Activated CD8-positive, alpha-beta T cell treated with anti-CD3 and anti-CD28 coated beads for 36 hours (primary cell): ENCODE data around the gene ADCK2. TPM values are rescaled to one million over a fixed set of nuclear protein-coding genes. Genes with fewer than 3 reads are reported as not detected.
A peak's percentile ranks its signal among the peaks of the same experiment; 100 is the strongest.

Source experiments
- ATAC-seq: fragments of 200-7000 bp; cut with Tn5 transposase; one replicate; pipeline ENCODE4 v1.10.0; 2021; ENCODE audit warnings: mild to moderate bottlenecking, moderate library complexity
- CTCF ChIA-PET: fragments of 350-600 bp; sonication (Branson Sonifier 250); formaldehyde crosslinking; loops from one replicate; lab custom pipeline; 2021; ENCODE audit warnings: antibody characterized with exemption; lab: Charles Lee
- POLR2A ChIA-PET: fragments of 350-600 bp; sonication (Branson Sonifier 250); formaldehyde crosslinking; loops from one replicate; lab custom pipeline; 2021; ENCODE audit warnings: antibody characterized with exemption; lab: Charles Lee
- DNase-seq: peaks from one replicate; pipeline ENCODE4 v3.0.0-alpha.2; 2020
- H3K27ac Mint-ChIP-seq: one replicate; pipeline ENCODE4 v1.8.0; 2021; ENCODE audit warnings: mild to moderate bottlenecking, mixed read lengths
- H3K27me3 Mint-ChIP-seq: one replicate; pipeline ENCODE4 v1.8.0; 2021; ENCODE audit warnings: mixed read lengths
- H3K36me3 Mint-ChIP-seq: one replicate; pipeline ENCODE4 v1.8.0; 2021; ENCODE audit warnings: low read depth, mixed read lengths
- H3K4me1 Mint-ChIP-seq: one replicate; pipeline ENCODE4 v1.8.0; 2021; ENCODE audit warnings: low read depth, mixed read lengths
- H3K4me3 Mint-ChIP-seq: one replicate; pipeline ENCODE4 v1.8.0; 2021; ENCODE audit warnings: mild to moderate bottlenecking, moderate library complexity, mixed read lengths
- H3K9me3 Mint-ChIP-seq: one replicate; pipeline ENCODE4 v1.8.0; 2021; ENCODE audit warnings: mixed read lengths
- CTCF ChIP-seq: fragments of 200-600 bp; IDR thresholded peaks from one replicate; pipeline ENCODE4 v1.8.0; 2022; ENCODE audit warnings: antibody characterized with exemption, mild to moderate bottlenecking
- intact Hi-C: fragments of 100-400 bp; cut with micrococcal nuclease; formaldehyde crosslinking; loops from one replicate; pipeline ENCODE4 v1.10.0; 2022
- total RNA-seq, 2 experiments: library from RNA; stranded (reverse); gene quantifications; one replicate each; pipeline ENCODE4 v1.2.3, GENCODE V29; 2021

ADCK2 gene
- total RNA-seq, 2 experiments from 2014 or later: 20.0 to 21.5 TPM

- intact Hi-C loops: loop anchor here (1.0 to 5.0 kb wide), 2 partner anchors 136 to 177 kb away; partner anchors contain the start of gene MKRN1
- DNase-seq (no peak), ATAC-seq (no peak)
- Mint-ChIP-seq H3K4me3 (no peak overlapping the region), H3K27ac (no peak overlapping the region), H3K27me3 (peaks cover 8% of the 10 kb centered on the region), H3K9me3 (no peaks in the 10 kb centered on the region), H3K4me1 (peaks cover 17% of the 10 kb centered on the region), H3K36me3 (no peaks in the 10 kb centered on the region)
- TF ChIP-seq CTCF: no peak
- ChIA-PET CTCF (no interaction called here), POLR2A (no interaction called here)
These were observed 18.1 kb upstream of the ADCK2 start for GRCh38 chr7:140654661-140655060.

GRCh38 chr7:140655511-140656408 is 17.0 kb upstream of the ADCK2 start:
- H3K27ac Mint-ChIP-seq: peak overlapping the region; percentile 73
- ChIA-PET CTCF (interaction anchor here (1.0 to 1.7 kb wide), 3 partner anchors 13 to 138 kb away, joined by 3 to 12 read pairs (median 7); partner anchors contain the start of gene ADCK2), POLR2A (interaction anchor here (0.9 kb wide), 1 partner anchor 31 kb away, joined by 3 read pairs; no protein-coding TSS in a partner anchor)
- intact Hi-C loops: no loop called here
- DNase-seq (no peak), ATAC-seq (no peak)
- H3K36me3 Mint-ChIP-seq: no peaks in the 10 kb centered on the region
- peaks cover 8% of the 10 kb centered on the region for H3K27me3 Mint-ChIP-seq
- H3K4me3 Mint-ChIP-seq: peak overlapping the region; percentile 68
- H3K4me1 Mint-ChIP-seq: peaks cover 17% of the 10 kb centered on the region
- TF ChIP-seq CTCF: no peak
- no peaks in the 10 kb centered on the region for H3K9me3 Mint-ChIP-seq

- Mint-ChIP-seq H3K27ac (peak overlapping the region; percentile 73), H3K36me3 (no peaks in the 10 kb centered on the region), H3K27me3 (peaks cover 5% of the 10 kb centered on the region), H3K9me3 (no peaks in the 10 kb centered on the region), H3K4me1 (peaks cover 17% of the 10 kb centered on the region), H3K4me3 (peak overlapping the region; percentile 68)
- ATAC-seq: peak; percentile 92
- POLR2A ChIA-PET: interaction anchor here (0.9 kb wide), 1 partner anchor 30 kb away, joined by 3 read pairs; no protein-coding TSS in a partner anchor
- peak; percentile 66 for DNase-seq
- CTCF ChIA-PET: interaction anchor here (1.0 to 1.7 kb wide), 3 partner anchors 12 to 139 kb away, joined by 3 to 12 read pairs (median 7); partner anchors contain the start of gene ADCK2
- TF ChIP-seq CTCF: no peak
- intact Hi-C loops: no loop called here
These were observed 15.9 kb upstream of the ADCK2 start for GRCh38 chr7:140656548-140657515.

GRCh38 chr7:140657891-140658290 is 14.9 kb upstream of the ADCK2 start:
- H3K27me3 Mint-ChIP-seq: peaks cover 5% of the 10 kb centered on the region
- no peak for TF ChIP-seq CTCF
- ATAC-seq: no peak
- no peak overlapping the region for H3K27ac Mint-ChIP-seq
- intact Hi-C loops: no loop called here
- no peak for DNase-seq
- H3K9me3 Mint-ChIP-seq: no peaks in the 10 kb centered on the region
- H3K36me3 Mint-ChIP-seq: no peaks in the 10 kb centered on the region
- H3K4me1 Mint-ChIP-seq: peaks cover 17% of the 10 kb centered on the region
- H3K4me3 Mint-ChIP-seq: no peak overlapping the region
- CTCF ChIA-PET: interaction anchor here (1.7 kb wide), 1 partner anchor 16 kb away, joined by 7 read pairs; the partner anchor contains the start of gene ADCK2
- POLR2A ChIA-PET: no interaction called here
